Testis (tissue), 2 donors: ENCODE results near the gene PODXL2.

Experiments used
- POLR2A ChIP-seq: fragments of 450-650 bp; IDR thresholded peaks from one replicate; pipeline ENCODE4 v1.6.1; 2017; ENCODE audit warnings: antibody characterized with exemption, mild to moderate bottlenecking, moderate library complexity
- TF ChIP-seq, protein P1 (sequence below), 3 experiments: fragments of 450-650 bp in 2 of 3; fragments of 200-600 bp in 1 of 3; sonication (generic) in 1 of 3; IDR thresholded peaks; one replicate each; pipeline ENCODE4 v1.5.1; 2016 to 2019; ENCODE audit warnings: antibody characterized with exemption in 3 of 3, mild to moderate bottlenecking in 2 of 3, moderate library complexity in 1 of 3

DNA sequence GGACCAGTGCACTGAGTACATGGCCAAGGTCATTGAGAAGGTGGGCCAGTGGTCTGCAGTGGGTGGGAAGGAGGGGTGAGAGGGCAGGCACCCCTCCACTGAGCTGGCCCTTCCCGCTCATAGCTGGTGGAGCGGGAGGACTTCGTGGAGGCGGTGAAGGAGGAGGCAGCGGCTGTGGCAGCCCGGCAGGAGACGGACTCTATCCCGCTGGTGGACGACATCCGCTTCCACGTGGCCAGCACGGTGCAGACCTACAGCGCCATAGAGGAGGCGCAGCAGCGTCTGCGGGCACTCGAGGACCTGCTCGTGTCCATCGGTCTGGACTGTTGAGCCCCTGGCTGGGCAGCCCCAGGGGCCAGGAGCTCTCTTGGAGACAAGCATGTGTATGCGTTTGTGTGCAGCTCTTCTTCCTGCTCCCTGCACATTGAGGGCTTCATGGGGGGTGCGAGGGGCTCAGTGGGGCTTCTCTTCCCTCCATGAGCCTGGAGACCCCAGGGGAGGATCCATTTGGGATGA is 51.2 kb downstream of the PODXL2 start:
- TF ChIP-seq, protein P1, sequence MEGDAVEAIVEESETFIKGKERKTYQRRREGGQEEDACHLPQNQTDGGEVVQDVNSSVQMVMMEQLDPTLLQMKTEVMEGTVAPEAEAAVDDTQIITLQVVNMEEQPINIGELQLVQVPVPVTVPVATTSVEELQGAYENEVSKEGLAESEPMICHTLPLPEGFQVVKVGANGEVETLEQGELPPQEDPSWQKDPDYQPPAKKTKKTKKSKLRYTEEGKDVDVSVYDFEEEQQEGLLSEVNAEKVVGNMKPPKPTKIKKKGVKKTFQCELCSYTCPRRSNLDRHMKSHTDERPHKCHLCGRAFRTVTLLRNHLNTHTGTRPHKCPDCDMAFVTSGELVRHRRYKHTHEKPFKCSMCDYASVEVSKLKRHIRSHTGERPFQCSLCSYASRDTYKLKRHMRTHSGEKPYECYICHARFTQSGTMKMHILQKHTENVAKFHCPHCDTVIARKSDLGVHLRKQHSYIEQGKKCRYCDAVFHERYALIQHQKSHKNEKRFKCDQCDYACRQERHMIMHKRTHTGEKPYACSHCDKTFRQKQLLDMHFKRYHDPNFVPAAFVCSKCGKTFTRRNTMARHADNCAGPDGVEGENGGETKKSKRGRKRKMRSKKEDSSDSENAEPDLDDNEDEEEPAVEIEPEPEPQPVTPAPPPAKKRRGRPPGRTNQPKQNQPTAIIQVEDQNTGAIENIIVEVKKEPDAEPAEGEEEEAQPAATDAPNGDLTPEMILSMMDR (IDR thresholded peaks at IDR 0.05): no peak
- TF ChIP-seq POLR2A: no peak
